AG09319 (cell line): ENCODE results near the gene CSF2.

Source experiments
- DNase-seq: peaks from one replicate; pipeline ENCODE4 v3.0.0-alpha.2; 2010; ENCODE audit warnings: low read depth; ENCODE audit errors: extremely low read depth
- TF ChIP-seq, protein P1 (sequence below): IDR thresholded peaks from 2 replicates; pipeline ENCODE4 v1.5.1; 2011; ENCODE audit warnings: low read depth, mild to moderate bottlenecking, inconsistent platforms, low read length, moderate library complexity

CSF2 gene

DNA sequence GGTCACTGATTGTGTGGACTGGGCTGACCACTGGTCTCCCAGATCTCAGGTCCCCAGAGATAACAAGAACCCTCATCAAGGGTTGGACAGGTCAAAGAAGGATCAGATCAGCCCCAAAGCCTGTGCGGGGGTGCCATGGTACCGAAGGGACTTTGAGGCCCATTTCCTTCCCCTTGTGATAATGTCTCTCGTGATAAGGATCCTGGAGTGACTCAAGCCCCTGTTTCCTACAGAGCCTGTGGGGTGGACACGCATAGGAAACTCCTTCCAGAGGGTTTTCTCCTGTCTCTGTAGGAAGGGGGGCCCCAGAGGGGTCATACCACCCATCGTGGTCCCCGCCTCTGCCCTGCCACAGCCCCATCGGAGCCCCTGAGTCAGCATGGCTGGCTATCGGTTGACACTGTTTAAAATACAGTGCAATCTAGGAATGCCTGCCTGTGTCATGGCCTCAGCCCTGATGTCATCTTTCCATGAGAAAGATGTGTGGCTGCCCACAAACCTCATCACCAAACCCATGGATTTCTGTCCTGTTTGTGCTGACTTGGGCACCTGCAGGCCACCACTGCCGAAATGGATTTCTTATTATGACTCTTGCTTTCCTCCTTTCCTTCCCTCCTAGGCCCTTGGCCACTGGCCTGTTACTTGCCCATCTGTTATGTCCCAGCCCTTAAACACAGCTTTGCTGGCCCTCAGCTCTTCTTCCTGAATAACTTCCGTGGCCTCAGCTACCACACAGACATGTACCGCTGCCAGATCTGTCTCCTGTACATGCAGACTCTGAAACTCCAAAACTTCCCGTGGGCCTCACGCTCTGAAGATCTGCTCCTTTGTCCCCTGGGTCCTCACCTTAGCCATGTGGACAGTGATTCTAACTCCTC, 2.9 kb upstream of the CSF2 start:
- no peak for DNase-seq
- TF ChIP-seq, protein P1, sequence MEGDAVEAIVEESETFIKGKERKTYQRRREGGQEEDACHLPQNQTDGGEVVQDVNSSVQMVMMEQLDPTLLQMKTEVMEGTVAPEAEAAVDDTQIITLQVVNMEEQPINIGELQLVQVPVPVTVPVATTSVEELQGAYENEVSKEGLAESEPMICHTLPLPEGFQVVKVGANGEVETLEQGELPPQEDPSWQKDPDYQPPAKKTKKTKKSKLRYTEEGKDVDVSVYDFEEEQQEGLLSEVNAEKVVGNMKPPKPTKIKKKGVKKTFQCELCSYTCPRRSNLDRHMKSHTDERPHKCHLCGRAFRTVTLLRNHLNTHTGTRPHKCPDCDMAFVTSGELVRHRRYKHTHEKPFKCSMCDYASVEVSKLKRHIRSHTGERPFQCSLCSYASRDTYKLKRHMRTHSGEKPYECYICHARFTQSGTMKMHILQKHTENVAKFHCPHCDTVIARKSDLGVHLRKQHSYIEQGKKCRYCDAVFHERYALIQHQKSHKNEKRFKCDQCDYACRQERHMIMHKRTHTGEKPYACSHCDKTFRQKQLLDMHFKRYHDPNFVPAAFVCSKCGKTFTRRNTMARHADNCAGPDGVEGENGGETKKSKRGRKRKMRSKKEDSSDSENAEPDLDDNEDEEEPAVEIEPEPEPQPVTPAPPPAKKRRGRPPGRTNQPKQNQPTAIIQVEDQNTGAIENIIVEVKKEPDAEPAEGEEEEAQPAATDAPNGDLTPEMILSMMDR = no peak

DNA sequence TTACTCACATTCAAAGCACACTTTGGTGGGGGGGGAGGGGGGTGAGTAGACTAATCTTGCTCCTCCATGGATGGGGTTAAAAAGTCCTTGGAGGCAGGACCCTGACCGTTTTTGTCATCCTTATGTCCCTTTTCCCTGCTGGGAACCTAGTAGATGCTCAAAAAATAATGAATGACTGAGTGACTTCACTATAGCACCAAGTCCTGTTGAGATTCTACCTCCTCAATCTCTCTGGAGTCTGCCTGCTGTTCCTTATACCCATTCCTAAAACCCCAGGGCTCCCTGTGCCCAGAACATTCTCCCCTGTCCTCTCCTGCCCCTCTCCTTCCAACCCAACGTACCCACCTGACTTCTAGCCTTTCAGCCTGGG, 2.3 kb upstream of the CSF2 start:
- TF ChIP-seq, protein P1 = no peak
- no peak for DNase-seq

DNA sequence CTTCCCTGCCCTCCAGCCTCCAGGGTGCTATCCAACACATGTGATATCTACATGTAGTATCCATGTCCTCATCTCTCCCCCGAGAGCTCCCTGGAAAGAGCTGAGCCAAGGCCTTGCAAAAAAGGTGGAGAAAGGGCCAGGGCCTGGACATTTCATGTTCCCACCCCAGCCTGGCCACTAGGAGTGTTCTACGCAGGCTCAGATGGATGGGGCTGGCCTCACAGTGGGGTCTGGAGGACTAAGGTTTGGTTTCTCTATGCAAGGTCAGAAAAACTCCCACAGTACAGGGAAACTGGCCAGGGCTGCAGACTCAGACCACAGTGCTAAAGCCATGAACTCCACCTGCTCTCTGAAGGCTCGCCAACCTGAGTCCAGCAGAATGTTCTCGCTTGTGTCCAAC, 1.5 kb upstream of the CSF2 start:
- DNase-seq = no peak
- TF ChIP-seq, protein P1 = no peak

DNA sequence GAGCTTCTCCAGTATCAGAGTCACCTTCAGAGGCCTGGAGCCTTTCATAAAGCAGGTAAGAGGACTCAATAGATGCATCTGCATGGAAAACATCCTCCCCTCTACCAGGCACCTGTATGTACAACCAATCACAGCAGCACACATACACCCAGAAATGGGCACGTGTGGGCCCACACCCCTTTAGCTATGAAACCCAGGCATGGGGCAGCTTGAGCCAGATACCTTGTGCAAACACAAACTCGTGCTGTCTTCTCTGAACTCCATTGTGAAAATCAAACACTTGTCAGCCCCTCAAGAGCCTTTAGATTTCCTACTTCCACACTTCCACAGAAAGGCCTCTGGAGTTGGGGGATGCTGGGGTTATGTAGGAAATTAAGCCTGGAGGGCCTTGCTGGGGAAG, 1.1 kb upstream of the CSF2 start:
- TF ChIP-seq, protein P1 = no peak
- no peak for DNase-seq

DNA sequence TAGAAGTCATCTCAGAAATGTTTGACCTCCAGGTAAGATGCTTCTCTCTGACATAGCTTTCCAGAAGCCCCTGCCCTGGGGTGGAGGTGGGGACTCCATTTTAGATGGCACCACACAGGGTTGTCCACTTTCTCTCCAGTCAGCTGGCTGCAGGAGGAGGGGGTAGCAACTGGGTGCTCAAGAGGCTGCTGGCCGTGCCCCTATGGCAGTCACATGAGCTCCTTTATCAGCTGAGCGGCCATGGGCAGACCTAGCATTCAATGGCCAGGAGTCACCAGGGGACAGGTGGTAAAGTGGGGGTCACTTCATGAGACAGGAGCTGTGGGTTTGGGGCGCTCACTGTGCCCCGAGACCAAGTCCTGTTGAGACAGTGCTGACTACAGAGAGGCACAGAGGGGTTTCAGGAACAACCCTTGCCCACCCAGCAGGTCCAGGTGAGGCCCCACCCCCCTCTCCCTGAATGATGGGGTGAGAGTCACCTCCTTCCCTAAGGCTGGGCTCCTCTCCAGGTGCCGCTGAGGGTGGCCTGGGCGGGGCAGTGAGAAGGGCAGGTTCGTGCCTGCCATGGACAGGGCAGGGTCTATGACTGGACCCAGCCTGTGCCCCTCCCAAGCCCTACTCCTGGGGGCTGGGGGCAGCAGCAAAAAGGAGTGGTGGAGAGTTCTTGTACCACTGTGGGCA, 642 bp downstream of the CSF2 start:
- DNase-seq = no peak
- TF ChIP-seq, protein P1 = no peak

DNA sequence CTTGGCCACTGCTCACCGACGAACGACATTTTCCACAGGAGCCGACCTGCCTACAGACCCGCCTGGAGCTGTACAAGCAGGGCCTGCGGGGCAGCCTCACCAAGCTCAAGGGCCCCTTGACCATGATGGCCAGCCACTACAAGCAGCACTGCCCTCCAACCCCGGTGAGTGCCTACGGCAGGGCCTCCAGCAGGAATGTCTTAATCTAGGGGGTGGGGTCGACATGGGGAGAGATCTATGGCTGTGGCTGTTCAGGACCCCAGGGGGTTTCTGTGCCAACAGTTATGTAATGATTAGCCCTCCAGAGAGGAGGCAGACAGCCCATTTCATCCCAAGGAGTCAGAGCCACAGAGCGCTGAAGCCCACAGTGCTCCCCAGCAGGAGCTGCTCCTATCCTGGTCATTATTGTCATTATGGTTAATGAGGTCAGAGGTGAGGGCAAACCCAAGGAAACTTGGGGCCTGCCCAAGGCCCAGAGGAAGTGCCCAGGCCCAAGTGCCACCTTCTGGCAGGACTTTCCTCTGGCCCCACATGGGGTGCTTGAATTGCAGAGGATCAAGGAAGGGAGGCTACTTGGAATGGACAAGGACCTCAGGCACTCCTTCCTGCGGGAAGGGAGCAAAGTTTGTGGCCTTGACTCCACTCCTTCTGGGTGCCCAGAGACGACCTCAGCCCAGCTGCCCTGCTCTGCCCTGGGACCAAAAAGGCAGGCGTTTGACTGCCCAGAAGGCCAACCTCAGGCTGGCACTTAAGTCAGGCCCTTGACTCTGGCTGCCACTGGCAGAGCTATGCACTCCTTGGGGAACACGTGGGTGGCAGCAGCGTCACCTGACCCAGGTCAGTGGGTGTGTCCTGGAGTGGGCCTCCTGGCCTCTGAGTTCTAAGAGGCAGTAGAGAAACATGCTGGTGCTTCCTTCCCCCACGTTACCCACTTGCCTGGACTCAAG, 1.5 kb downstream of the CSF2 start:
- TF ChIP-seq, protein P1 = no peak
- no peak for DNase-seq
